GM21381 (cell line): ENCODE data around the gene PLEKHG4B.
"Not testable (repeated sequence)": the region's sequence is repeated elsewhere in the genome, so short reads cannot be mapped to it uniquely, and the experiment has no call there.

ENCODE experiments used
- ATAC-seq: cut with Tn5 transposase; IDR thresholded peaks from one replicate; pipeline ENCODE4 v1.9.1; 2021; ENCODE audit warnings: mild to moderate bottlenecking, moderate library complexity; ENCODE audit not compliant: unreplicated experiment

Gene PLEKHG4B

GRCh38 chr5:218457-219291 is 126.7 kb downstream of the PLEKHG4B start:
- peak; percentile 11 for ATAC-seq

GRCh38 chr5:219460-219863 is 127.5 kb downstream of the PLEKHG4B start:
- no peak for ATAC-seq

GRCh38 chr5:219991-220390 is 128.0 kb downstream of the PLEKHG4B start:
- no peak for ATAC-seq

GRCh38 chr5:222951-223715 is 131.2 kb downstream of the PLEKHG4B start:
- not testable (repeated sequence) for ATAC-seq

- ATAC-seq, result no peak
Observed at GRCh38 chr5:223791-224190, 131.8 kb downstream of the PLEKHG4B start.

GRCh38 chr5:225334-225733 is 133.4 kb downstream of the PLEKHG4B start:
- no peak for ATAC-seq

GRCh38 chr5:227375-227774 is 135.4 kb downstream of the PLEKHG4B start:
- not testable (repeated sequence) for ATAC-seq

GRCh38 chr5:228886-229285 is 136.9 kb downstream of the PLEKHG4B start:
- no peak for ATAC-seq

- no peak for ATAC-seq
Observed at GRCh38 chr5:230711-231110, 138.7 kb downstream of the PLEKHG4B start.

GRCh38 chr5:231661-232060 is 139.7 kb downstream of the PLEKHG4B start:
- ATAC-seq, result no peak

- ATAC-seq, result not testable (repeated sequence)
Observed at GRCh38 chr5:233426-233825, 141.5 kb downstream of the PLEKHG4B start.

GRCh38 chr5:234450-234849 is 142.5 kb downstream of the PLEKHG4B start:
- ATAC-seq, result no peak

- not testable (repeated sequence) for ATAC-seq
Observed at GRCh38 chr5:235527-235926, 143.6 kb downstream of the PLEKHG4B start.

- ATAC-seq, result not testable (repeated sequence)
Observed at GRCh38 chr5:237931-238330, 146.0 kb downstream of the PLEKHG4B start.
